GM19452 (cell line): Measurements from ENCODE around the gene NCOA1.

Experiments
- ATAC-seq: cut with Tn5 transposase; IDR thresholded peaks from one replicate; pipeline ENCODE4 v1.9.1; 2021; ENCODE audit not compliant: unreplicated experiment

Gene NCOA1

GRCh38 chr2:24725956-24726355 lies 234.9 kb downstream of the NCOA1 start:
- no peak for ATAC-seq

- ATAC-seq: no peak
These were observed 239.4 kb downstream of the NCOA1 start for GRCh38 chr2:24730481-24730880.

- no peak for ATAC-seq
These were observed 240.0 kb downstream of the NCOA1 start for GRCh38 chr2:24731040-24731439.

- no peak for ATAC-seq
These were observed 240.9 kb downstream of the NCOA1 start for GRCh38 chr2:24731923-24732322.

GRCh38 chr2:24734741-24735140 lies 243.7 kb downstream of the NCOA1 start:
- no peak for ATAC-seq

GRCh38 chr2:24739354-24740025 lies 248.4 kb downstream of the NCOA1 start:
- no peak for ATAC-seq

GRCh38 chr2:24740142-24740541 lies 249.1 kb downstream of the NCOA1 start:
- ATAC-seq: no peak

GRCh38 chr2:24742730-24743129 lies 251.7 kb downstream of the NCOA1 start:
- ATAC-seq: no peak

- ATAC-seq: no peak
These were observed 252.9 kb downstream of the NCOA1 start for GRCh38 chr2:24743924-24744323.

- ATAC-seq: no peak
These were observed 253.3 kb downstream of the NCOA1 start for GRCh38 chr2:24744356-24744755.

- no peak for ATAC-seq
These were observed 254.8 kb downstream of the NCOA1 start for GRCh38 chr2:24745825-24746224.

- no peak for ATAC-seq
These were observed 256.2 kb downstream of the NCOA1 start for GRCh38 chr2:24747299-24747698.

- no peak for ATAC-seq
These were observed 258.1 kb downstream of the NCOA1 start for GRCh38 chr2:24749069-24749691.

- no peak for ATAC-seq
These were observed 264.1 kb downstream of the NCOA1 start for GRCh38 chr2:24754985-24755705.

GRCh38 chr2:24756789-24757188 lies 265.7 kb downstream of the NCOA1 start:
- ATAC-seq: no peak

- ATAC-seq: no peak
These were observed 270.8 kb downstream of the NCOA1 start for GRCh38 chr2:24761866-24762265.

GRCh38 chr2:24762518-24762917 lies 271.5 kb downstream of the NCOA1 start:
- no peak for ATAC-seq

GRCh38 chr2:24763843-24764242 lies 272.8 kb downstream of the NCOA1 start:
- no peak for ATAC-seq

GRCh38 chr2:24766609-24767008 lies 275.6 kb downstream of the NCOA1 start:
- no peak for ATAC-seq

- ATAC-seq: no peak
These were observed 277.0 kb downstream of the NCOA1 start for GRCh38 chr2:24768013-24768412.

- ATAC-seq: no peak
These were observed 277.5 kb downstream of the NCOA1 start for GRCh38 chr2:24768601-24769000.

- ATAC-seq: no peak
These were observed 280.0 kb downstream of the NCOA1 start for GRCh38 chr2:24771061-24771460.
